IMR-90 (cell line): ENCODE data around the gene WHRN. TPM values are rescaled to one million over a fixed set of nuclear protein-coding genes. Genes with fewer than 3 reads are reported as not detected.

ENCODE experiments used
- ATAC-seq: fragments of 200-7000 bp; cut with Tn5 transposase; 2 replicates; pipeline ENCODE4 v1.9.1; 2020; ENCODE audit warnings: low read depth, mild to moderate bottlenecking, moderate library complexity
- BruUV-seq: library from RNA; stranded (reverse); fragments of 400-500 nt; replicated peaks from 2 replicates; lab custom pipeline; 2021; lab: Mats Ljungman, UMichigan
- CTCF ChIA-PET: fragments of 300-600 bp; formaldehyde crosslinking; extraction: SDS; loops from one replicate; lab custom pipeline; 2021; ENCODE audit warnings: antibody characterized with exemption; lab: Yijun Ruan, JAX
- POLR2A ChIA-PET: fragments of 300-600 bp; sonication (Branson Sonifier 250); formaldehyde crosslinking; loops from one replicate; lab custom pipeline; 2022; ENCODE audit warnings: antibody characterized with exemption; ENCODE audit not compliant: unreplicated experiment; lab: Charles Lee
- DNase-seq: peaks from one replicate; pipeline ENCODE4 v3.0.0; 2013
- H2AFZ ChIP-seq: replicated peaks from 2 replicates; pipeline ENCODE3; 2013; ENCODE audit warnings: low read length, mild to moderate bottlenecking; ENCODE audit not compliant: poor library complexity
- H2AK5ac ChIP-seq: 2 replicates; pipeline ENCODE4 v1.6.1; 2013; ENCODE audit warnings: low read depth, low read length, inconsistent platforms
- H2AK9ac ChIP-seq: replicated peaks from 2 replicates; pipeline ENCODE3; 2013; ENCODE audit warnings: mild to moderate bottlenecking, low read depth, low read length, moderate library complexity; ENCODE audit not compliant: poor library complexity
- H2BK120ac ChIP-seq: 2 replicates; pipeline ENCODE4 v1.6.1; 2013; ENCODE audit warnings: low read depth, low read length, inconsistent platforms
- H2BK15ac ChIP-seq: 3 replicates; pipeline ENCODE4 v1.6.1; 2013; ENCODE audit warnings: low read depth, low read length, inconsistent platforms
- H2BK20ac ChIP-seq: 2 replicates; pipeline ENCODE4 v1.6.1; 2013; ENCODE audit warnings: low read depth, mild to moderate bottlenecking, inconsistent platforms, low read length, moderate library complexity
- H2BK5ac ChIP-seq: 2 replicates; pipeline ENCODE4 v1.6.1; 2013; ENCODE audit warnings: mild to moderate bottlenecking, low read depth, low read length, inconsistent platforms; ENCODE audit not compliant: poor library complexity, severe bottlenecking
- H3K14ac ChIP-seq: replicated peaks from 2 replicates; pipeline ENCODE4 v1.6.1; 2013; ENCODE audit warnings: low read depth, low read length, inconsistent platforms
- H3K18ac ChIP-seq: 2 replicates; pipeline ENCODE4 v1.6.1; 2013; ENCODE audit warnings: low read depth, low read length, control low read depth
- H3K23ac ChIP-seq: 2 replicates; pipeline ENCODE4 v1.6.1; 2013; ENCODE audit warnings: low read depth, low read length, inconsistent platforms
- H3K27ac ChIP-seq: 2 replicates; pipeline ENCODE4 v1.5.1; 2013; ENCODE audit warnings: mild to moderate bottlenecking, control low read depth, low read length; ENCODE audit not compliant: insufficient read depth
- H3K27me3 ChIP-seq: 2 replicates; pipeline ENCODE4 v1.6.1; 2013; ENCODE audit warnings: low read length; ENCODE audit not compliant: control insufficient read depth, insufficient read depth
- H3K36me3 ChIP-seq: 2 replicates; pipeline ENCODE4 v1.6.1; 2013; ENCODE audit warnings: low read length, mixed read lengths; ENCODE audit not compliant: control insufficient read depth, insufficient read depth
- H3K4ac ChIP-seq: 2 replicates; pipeline ENCODE4 v1.6.1; 2013; ENCODE audit warnings: low read depth, low read length, inconsistent platforms
- H3K4me1 ChIP-seq: 2 replicates; pipeline ENCODE4 v1.6.1; 2013; ENCODE audit warnings: low read length, mixed read lengths; ENCODE audit not compliant: control insufficient read depth, insufficient read depth
- H3K4me2 ChIP-seq: 2 replicates; pipeline ENCODE4 v1.6.1; 2013; ENCODE audit warnings: low read depth, mild to moderate bottlenecking, control low read depth, low read length, moderate library complexity
- H3K4me3 ChIP-seq: 2 replicates; pipeline ENCODE4 v1.5.1; 2013; ENCODE audit warnings: low read depth, mild to moderate bottlenecking, control low read depth, low read length, moderate library complexity; ENCODE audit not compliant: insufficient read depth
- H3K56ac ChIP-seq: 2 replicates; pipeline ENCODE4 v1.6.1; 2013; ENCODE audit warnings: low read length, inconsistent platforms; ENCODE audit not compliant: insufficient read depth; ENCODE audit errors: extremely low read depth
- H3K79me1 ChIP-seq, 2 experiments: 2 replicates each; pipeline ENCODE4 v1.6.1; 2013; ENCODE audit warnings: low read length in 2 of 2, inconsistent platforms in 1 of 2, low read depth in 1 of 2
- H3K9ac ChIP-seq: 2 replicates; pipeline ENCODE4 v1.6.1; 2013; ENCODE audit warnings: low read depth, low read length, control low read depth
- H3K9me1 ChIP-seq: 2 replicates; pipeline ENCODE4 v1.6.1; 2013; ENCODE audit warnings: low read length, inconsistent platforms; ENCODE audit not compliant: insufficient read depth
- H3K9me3 ChIP-seq: 2 replicates; pipeline ENCODE4 v1.6.1; 2013; ENCODE audit warnings: low read length; ENCODE audit not compliant: control insufficient read depth, insufficient read depth
- H4K20me1 ChIP-seq: 2 replicates; pipeline ENCODE4 v1.6.1; 2013; ENCODE audit warnings: low read length, inconsistent platforms; ENCODE audit not compliant: insufficient read depth
- H4K5ac ChIP-seq: 2 replicates; pipeline ENCODE4 v1.6.1; 2013; ENCODE audit warnings: mild to moderate bottlenecking, low read depth, low read length, control low read depth
- H4K8ac ChIP-seq, 2 experiments: 2 replicates each; pipeline ENCODE4 v1.6.1; 2013; ENCODE audit warnings: low read depth in 2 of 2, low read length in 2 of 2, control low read depth in 1 of 2, inconsistent platforms in 1 of 2
- H4K91ac ChIP-seq: 2 replicates; pipeline ENCODE4 v1.6.1; 2013; ENCODE audit warnings: low read depth, low read length, inconsistent platforms; ENCODE audit not compliant: insufficient read depth
- CEBPB ChIP-seq: IDR thresholded peaks from 2 replicates; pipeline ENCODE4 v1.6.1; 2012; ENCODE audit warnings: low read depth, low read length, improper control_type of control experiment
- CHD1 ChIP-seq: IDR thresholded peaks from 2 replicates; pipeline ENCODE4 v1.6.1; 2012; ENCODE audit warnings: low read depth, low read length, improper control_type of control experiment
- FOS ChIP-seq: fragments of 150-350 bp; IDR thresholded peaks from 2 replicates; pipeline ENCODE4 v1.6.1; 2016; ENCODE audit warnings: low read depth, low read length
- MAZ ChIP-seq: IDR thresholded peaks from 2 replicates; pipeline ENCODE4 v1.6.1; 2012; ENCODE audit warnings: low read depth, mild to moderate bottlenecking, low read length, improper control_type of control experiment, moderate library complexity, borderline replicate concordance
- NFE2L2 ChIP-seq: fragments of 150-350 bp; IDR thresholded peaks from 2 replicates; pipeline ENCODE4 v1.6.1; 2016; ENCODE audit warnings: low read depth, mild to moderate bottlenecking, low read length
- RCOR1 ChIP-seq: IDR thresholded peaks from 2 replicates; pipeline ENCODE4 v1.6.1; 2012; ENCODE audit warnings: mild to moderate bottlenecking, low read length, improper control_type of control experiment; ENCODE audit not compliant: insufficient replicate concordance
- RFX5 ChIP-seq: IDR thresholded peaks from 2 replicates; pipeline ENCODE4 v1.8.0; 2012; ENCODE audit warnings: low read depth, mild to moderate bottlenecking, low read length, moderate library complexity
- WGBS, 2 experiments: methylation state at CpG; one replicate each; pipeline versions ENCODE4 v1.1.5 to v1.1.7; 2013; ENCODE audit warnings: missing lambda C conversion rate in 2 of 2; ENCODE audit not compliant: insufficient read length in 1 of 2; ENCODE audit errors: extremely low coverage in 2 of 2; 5-methylcytosine and 5-hydroxymethylcytosine counted together
- dilution Hi-C: fragments of 300-500 bp; cut with HindIII; formaldehyde crosslinking; loops from one replicate; pipeline ENCODE4 v1.14.3; 2018; ENCODE audit warnings: low sequenced_read_pairs; ENCODE audit not compliant: unreplicated experiment
- in situ Hi-C: fragments of 300-500 bp; cut with MboI; formaldehyde crosslinking; loops from 3 replicates; pipeline ENCODE4 v1.14.3; 2019; ENCODE audit warnings: low sequenced_read_pairs, inconsistent platforms, mixed read lengths
- intact Hi-C: fragments of 100-400 bp; cut with micrococcal nuclease; formaldehyde crosslinking; loops from 2 replicates; pipeline ENCODE4 v1.10.0; 2022
- polyA plus RNA-seq, 3 experiments: library from polyadenylated mRNA; depleted of rRNA; stranded (reverse); fragments of >200 nt; gene quantifications; 2 replicates each; pipeline ENCODE4 v1.2.3, GENCODE V29; 2012; ENCODE audit warnings: low replicate concordance in 1 of 3
- total RNA-seq: library from RNA; depleted of rRNA; stranded (reverse); fragments of >200 nt; gene quantifications from 2 replicates; pipeline ENCODE4 v1.2.3, GENCODE V29; 2012

WHRN gene
- total and polyA plus RNA-seq, 2 of the 4 experiments (the other 2 are of a cell fraction) = 0.18 to 2.6 TPM

- H3K23ac ChIP-seq = no peak overlapping the region; the same call in 1 of the 2 replicates
- dilution Hi-C loops = no loop called here
- H2AK9ac ChIP-seq = no peak overlapping the region
- H3K9me1 ChIP-seq = peaks cover 5% of the 10 kb centered on the region; the same call in 1 of the 2 replicates
- no peak overlapping the region for H2BK120ac ChIP-seq
- peaks cover 8% of the 10 kb centered on the region; the same call in 1 of the 2 replicates for H3K4me1 ChIP-seq
- H3K9ac ChIP-seq = no peak overlapping the region
- no TSS peak for BruUV-seq
- no peak overlapping the region for H3K4ac ChIP-seq
- no peak overlapping the region for H2AFZ ChIP-seq
- no peak overlapping the region for H3K27ac ChIP-seq
- H3K14ac ChIP-seq = no peak overlapping the region
- no peak for ATAC-seq
- TF ChIP-seq MAZ = no peak
- TF ChIP-seq FOS = no peak
- TF ChIP-seq RCOR1 = no peak
- no peak for TF ChIP-seq NFE2L2
- TF ChIP-seq RFX5 = no peak
- no peak for TF ChIP-seq CEBPB
- TF ChIP-seq CHD1 = no peak
- intact Hi-C loops = no loop called here
- H3K56ac ChIP-seq = no peak overlapping the region
- no peak overlapping the region for H2BK20ac ChIP-seq
- WGBS, 2 experiments = 79% methylated on average over 9 of the region's 12 CpGs; no CpG with 5 or more reads in 1 of the 2 experiments
- no peak overlapping the region for H2BK5ac ChIP-seq
- ChIA-PET CTCF (no interaction called here), POLR2A (no interaction called here)
- H4K5ac ChIP-seq = no peak overlapping the region
- H4K91ac ChIP-seq = no peak overlapping the region
- no peaks in the 10 kb centered on the region for H3K9me3 ChIP-seq
- H2AK5ac ChIP-seq = no peak overlapping the region
- H3K36me3 ChIP-seq = no peaks in the 10 kb centered on the region
- in situ Hi-C loops = loop anchor here (10.0 kb wide), 1 partner anchor 603 kb away; no protein-coding TSS in a partner anchor
- H2BK15ac ChIP-seq = no peak overlapping the region
- H3K79me1 ChIP-seq = no peaks in the 10 kb centered on the region
- H3K4me3 ChIP-seq = no peak overlapping the region
- no peak overlapping the region for H3K4me2 ChIP-seq
- 0 out of 2 replicates have a peak, but pooled peaks cover 4% of the 10 kb centered on the region for H4K20me1 ChIP-seq
- no peak overlapping the region for H4K8ac ChIP-seq
- DNase-seq = no peak
- peaks cover 18% of the 10 kb centered on the region for H3K27me3 ChIP-seq
- no peak overlapping the region for H3K18ac ChIP-seq
Observed at GRCh38 chr9:114412048-114412683, 93.1 kb downstream of the WHRN start.
